Body of pancreas (tissue), 4 donors: Measurements from ENCODE around the gene UBE2E1.

Experiments
- POLR2A ChIP-seq, 3 donors: fragments of 450-650 bp; IDR thresholded peaks; one replicate each; pipeline ENCODE4 v1.6.1; 2016; ENCODE audit warnings: antibody characterized with exemption in 3 of 3, mild to moderate bottlenecking in 2 of 3
- TF ChIP-seq, protein P1 (sequence below), 7 experiments: fragments of 450-650 bp in 4 of 7; fragments of 200-600 bp in 3 of 7; sonication (generic) in 3 of 7; IDR thresholded peaks; one replicate each; pipeline ENCODE4 v1.5.1; 2016 to 2019; ENCODE audit warnings: antibody characterized with exemption in 7 of 7

- no peak for TF ChIP-seq POLR2A (IDR thresholded peaks at IDR 0.05)
- TF ChIP-seq, protein P1, sequence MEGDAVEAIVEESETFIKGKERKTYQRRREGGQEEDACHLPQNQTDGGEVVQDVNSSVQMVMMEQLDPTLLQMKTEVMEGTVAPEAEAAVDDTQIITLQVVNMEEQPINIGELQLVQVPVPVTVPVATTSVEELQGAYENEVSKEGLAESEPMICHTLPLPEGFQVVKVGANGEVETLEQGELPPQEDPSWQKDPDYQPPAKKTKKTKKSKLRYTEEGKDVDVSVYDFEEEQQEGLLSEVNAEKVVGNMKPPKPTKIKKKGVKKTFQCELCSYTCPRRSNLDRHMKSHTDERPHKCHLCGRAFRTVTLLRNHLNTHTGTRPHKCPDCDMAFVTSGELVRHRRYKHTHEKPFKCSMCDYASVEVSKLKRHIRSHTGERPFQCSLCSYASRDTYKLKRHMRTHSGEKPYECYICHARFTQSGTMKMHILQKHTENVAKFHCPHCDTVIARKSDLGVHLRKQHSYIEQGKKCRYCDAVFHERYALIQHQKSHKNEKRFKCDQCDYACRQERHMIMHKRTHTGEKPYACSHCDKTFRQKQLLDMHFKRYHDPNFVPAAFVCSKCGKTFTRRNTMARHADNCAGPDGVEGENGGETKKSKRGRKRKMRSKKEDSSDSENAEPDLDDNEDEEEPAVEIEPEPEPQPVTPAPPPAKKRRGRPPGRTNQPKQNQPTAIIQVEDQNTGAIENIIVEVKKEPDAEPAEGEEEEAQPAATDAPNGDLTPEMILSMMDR (IDR thresholded peaks at IDR 0.05), result no peak
Observed at GRCh38 chr3:23778446-23778845, 27.3 kb upstream of the UBE2E1 start.
